SU-DHL-6 (cell line): ENCODE data around the gene RAI1.

Source experiments
- EZH2phosphoT487 ChIP-seq: fragments of 200-600 bp; sonication (generic), shearing (Covaris generic); conservative IDR thresholded peaks from 2 replicates; pipeline ENCODE4 v1.6.1; 2018; ENCODE audit warnings: mild to moderate bottlenecking, antibody characterized with exemption, low read length, moderate library complexity, mixed read lengths
- TF ChIP-seq, protein P1 (sequence below): fragments of 200-600 bp; sonication (generic); IDR thresholded peaks from one replicate; pipeline ENCODE4 v1.5.1; 2017; ENCODE audit warnings: antibody characterized with exemption, mild to moderate bottlenecking, low read length, moderate library complexity; ENCODE audit not compliant: insufficient read depth, poor library complexity, severe bottlenecking

DNA sequence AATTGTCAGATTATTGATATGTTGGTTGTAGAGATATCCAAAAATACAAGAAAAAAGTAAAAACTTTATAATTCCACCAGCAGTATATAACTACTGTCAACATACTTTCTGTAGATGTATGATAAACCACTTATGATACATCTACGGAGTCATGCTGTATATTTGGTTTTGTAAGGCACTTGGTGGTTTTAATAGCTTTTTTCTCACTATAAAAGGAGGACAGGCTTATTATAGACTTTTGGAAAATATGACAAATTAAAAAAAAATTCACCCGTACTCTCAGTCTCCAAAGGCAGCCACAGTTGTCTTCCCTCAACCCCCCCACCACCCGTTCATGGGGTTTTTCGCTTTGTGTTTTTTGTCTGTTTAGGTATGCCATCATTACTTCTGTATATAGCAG lies 14.8 kb downstream of the RAI1 start:
- TF ChIP-seq EZH2phosphoT487, result no peak
- TF ChIP-seq, protein P1, sequence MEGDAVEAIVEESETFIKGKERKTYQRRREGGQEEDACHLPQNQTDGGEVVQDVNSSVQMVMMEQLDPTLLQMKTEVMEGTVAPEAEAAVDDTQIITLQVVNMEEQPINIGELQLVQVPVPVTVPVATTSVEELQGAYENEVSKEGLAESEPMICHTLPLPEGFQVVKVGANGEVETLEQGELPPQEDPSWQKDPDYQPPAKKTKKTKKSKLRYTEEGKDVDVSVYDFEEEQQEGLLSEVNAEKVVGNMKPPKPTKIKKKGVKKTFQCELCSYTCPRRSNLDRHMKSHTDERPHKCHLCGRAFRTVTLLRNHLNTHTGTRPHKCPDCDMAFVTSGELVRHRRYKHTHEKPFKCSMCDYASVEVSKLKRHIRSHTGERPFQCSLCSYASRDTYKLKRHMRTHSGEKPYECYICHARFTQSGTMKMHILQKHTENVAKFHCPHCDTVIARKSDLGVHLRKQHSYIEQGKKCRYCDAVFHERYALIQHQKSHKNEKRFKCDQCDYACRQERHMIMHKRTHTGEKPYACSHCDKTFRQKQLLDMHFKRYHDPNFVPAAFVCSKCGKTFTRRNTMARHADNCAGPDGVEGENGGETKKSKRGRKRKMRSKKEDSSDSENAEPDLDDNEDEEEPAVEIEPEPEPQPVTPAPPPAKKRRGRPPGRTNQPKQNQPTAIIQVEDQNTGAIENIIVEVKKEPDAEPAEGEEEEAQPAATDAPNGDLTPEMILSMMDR, result no peak
